Stimulated activated CD4-positive, alpha-beta T cell treated with anti-CD3 and anti-CD28 coated beads, Interleukin-2, amount 100 ng/mL, for 4 hours (primary cell): Measurements from ENCODE around the gene MAPK8IP3.
"Not testable (repeated sequence)": the region's sequence is repeated elsewhere in the genome, so short reads cannot be mapped to it uniquely, and the experiment has no call there.

Experiments
- DNase-seq: peaks from one replicate; pipeline ENCODE4 v3.0.0-alpha.2; 2020; ENCODE audit warnings: low read depth

Gene MAPK8IP3

GRCh38 chr16:1712791-1713261, 6.8 kb downstream of the MAPK8IP3 start:
- no peak for DNase-seq

- no peak for DNase-seq
Measured at GRCh38 chr16:1713331-1713730, 7.3 kb downstream of the MAPK8IP3 start.

DNA sequence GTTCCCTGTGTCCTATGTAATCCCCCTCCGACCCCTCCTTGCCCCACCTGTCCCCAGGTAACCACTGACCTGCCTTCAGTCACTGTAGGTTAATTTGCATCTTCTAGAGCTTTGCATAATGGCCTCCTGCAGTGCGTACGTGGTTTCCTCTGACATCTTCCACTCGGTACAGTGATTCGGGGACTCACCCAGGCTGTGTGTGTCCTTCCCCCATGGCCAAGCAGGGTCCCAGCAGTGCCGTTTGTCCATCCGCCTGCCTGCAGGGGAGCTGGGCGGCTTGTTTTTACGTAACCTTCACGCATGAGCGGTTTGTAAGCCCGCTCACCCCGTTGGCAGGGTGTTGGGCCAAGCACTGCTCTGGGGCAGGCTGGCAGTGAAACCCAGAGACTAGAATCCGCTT, 7.9 kb downstream of the MAPK8IP3 start:
- no peak for DNase-seq

- no peak for DNase-seq
Measured at GRCh38 chr16:1715220-1715619, 9.2 kb downstream of the MAPK8IP3 start.

DNA sequence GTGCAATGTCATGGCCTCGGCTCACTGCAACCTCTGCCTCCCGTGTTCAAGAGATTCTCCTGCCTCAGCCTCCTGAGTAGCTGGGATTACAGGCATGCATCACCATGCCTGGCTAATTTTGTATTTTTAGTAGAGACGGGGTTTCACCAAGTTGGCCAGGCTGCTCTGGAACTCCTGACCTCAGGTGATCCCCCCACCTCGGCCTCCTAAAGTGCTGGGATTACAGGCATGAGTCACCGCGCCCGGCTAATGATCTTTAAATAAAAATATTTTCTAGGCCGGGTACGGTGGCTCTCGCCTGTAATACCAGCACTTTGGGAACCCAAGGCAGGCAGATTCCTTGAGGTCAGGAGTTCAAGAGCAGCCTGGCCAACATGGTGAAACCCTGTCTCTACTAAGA, 12.2 kb downstream of the MAPK8IP3 start:
- not testable (repeated sequence) for DNase-seq

- not testable (repeated sequence) for DNase-seq
Measured at GRCh38 chr16:1719559-1720229, 13.7 kb downstream of the MAPK8IP3 start.

DNA sequence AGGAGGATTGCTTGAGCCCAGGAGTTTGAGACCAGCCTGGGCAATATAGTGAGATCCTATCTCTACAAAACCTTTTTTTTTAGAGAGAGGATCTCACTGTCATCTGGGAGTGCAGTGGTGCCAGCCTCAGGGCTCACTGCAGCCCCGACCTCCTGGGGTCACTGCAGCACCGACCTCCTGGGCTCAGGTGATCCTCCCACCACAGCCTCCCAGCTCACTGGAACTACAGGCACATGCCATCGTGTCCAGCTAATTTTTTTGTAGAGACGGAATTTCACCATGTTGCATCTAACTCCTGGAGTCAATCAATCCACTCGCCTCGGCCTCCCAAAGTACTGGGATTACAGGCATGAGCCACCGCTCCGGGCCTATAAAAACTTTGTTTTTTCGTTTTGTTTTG, 15.4 kb downstream of the MAPK8IP3 start:
- DNase-seq, result no peak

DNA sequence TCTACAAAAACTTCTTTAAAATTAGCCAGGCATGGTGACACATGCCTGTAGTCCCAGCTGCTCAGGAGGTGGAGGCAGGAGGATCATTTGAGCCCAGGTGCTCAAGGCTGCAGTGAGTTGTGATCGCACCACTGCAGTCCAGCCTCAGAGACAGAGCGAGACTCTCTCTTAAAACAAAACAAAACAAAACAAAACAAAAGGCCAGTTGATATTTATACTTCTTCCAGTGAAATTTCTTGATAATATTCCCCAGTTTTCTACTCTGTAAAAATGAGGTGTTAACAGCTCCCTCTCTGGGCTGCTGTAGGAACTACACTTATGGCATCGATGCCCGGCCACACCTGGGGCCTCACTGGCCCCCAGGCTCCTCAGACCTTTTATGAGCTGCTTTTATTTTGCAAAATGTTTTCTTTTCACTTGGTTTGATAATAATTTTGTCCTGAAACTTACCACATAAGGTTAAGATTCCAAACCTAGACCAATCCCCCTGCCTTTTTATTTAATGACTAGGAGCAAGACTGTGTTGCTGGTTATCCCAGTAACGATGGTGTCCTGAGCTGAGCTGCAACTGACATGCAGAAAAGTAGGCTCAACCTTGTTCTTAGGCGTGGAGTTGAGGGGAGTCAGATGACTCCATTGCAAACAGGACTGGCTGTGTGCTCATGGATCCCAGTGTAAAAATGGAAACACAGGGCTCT, 17.6 kb downstream of the MAPK8IP3 start:
- peak; percentile 7 for DNase-seq

DNA sequence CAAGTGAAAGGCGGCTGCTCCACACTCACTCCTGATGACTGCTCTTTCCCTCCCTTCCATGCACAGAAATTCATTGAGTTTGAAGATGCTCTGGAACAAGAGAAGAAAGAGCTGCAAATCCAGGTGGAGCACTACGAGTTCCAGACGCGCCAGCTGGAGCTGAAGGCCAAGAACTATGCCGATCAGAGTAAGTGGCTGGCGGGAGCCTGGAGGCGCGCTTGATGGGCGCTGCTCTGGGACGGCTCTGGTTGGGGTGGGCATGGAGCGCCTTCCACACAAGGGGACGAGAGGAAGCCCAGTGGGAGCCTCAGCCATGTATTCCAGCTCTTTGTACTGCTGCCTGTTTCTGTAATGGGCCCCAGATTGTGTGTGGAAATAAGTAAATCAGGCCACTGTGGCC, 18.5 kb downstream of the MAPK8IP3 start:
- no peak for DNase-seq

GRCh38 chr16:1726661-1727502, 20.9 kb downstream of the MAPK8IP3 start:
- DNase-seq, result no peak

- DNase-seq, result no peak
Measured at GRCh38 chr16:1727651-1728624, 21.9 kb downstream of the MAPK8IP3 start.

GRCh38 chr16:1729026-1729425, 23.0 kb downstream of the MAPK8IP3 start:
- no peak for DNase-seq

- no peak for DNase-seq
Measured at GRCh38 chr16:1729445-1729844, 23.4 kb downstream of the MAPK8IP3 start.

DNA sequence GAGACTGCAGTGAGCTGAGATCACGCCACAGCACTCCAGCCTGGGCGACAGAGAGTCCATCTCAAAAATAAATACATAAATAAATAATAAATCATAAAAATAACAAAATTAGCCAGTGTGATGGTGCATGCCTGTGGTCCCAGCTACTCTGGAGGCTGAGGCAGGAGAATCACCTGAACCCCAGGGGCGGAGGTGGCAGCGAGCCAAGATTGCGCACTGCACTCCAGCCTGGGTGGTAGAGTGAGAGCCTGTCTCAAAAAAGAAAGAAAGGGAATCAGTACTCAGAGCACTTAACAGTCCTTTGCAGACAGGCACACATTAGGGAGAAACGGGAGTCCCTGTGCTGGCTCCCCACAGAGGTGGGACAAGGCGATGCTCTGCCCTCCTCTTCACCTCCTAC, 25.1 kb downstream of the MAPK8IP3 start:
- DNase-seq, result no peak

DNA sequence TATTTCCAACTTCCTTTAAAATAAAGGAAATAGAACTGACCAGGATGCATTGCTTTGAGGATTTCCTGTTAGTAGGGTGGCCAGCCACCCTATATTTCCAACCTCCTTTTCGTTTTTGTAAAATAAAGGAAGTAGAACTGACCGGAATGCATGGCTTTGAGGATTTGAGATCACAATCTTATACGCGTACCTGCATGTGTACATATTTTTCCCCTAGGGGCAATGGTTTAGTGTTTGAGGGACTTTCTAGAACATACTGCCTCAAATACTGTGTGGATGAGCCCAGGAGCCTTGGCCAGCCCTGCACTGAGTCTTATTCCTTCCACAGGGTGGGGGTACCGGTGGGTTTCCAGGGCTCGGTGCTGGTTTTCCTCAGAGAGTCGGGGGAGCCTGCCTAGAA, 25.6 kb downstream of the MAPK8IP3 start:
- DNase-seq, result no peak

GRCh38 chr16:1732071-1732470, 26.1 kb downstream of the MAPK8IP3 start:
- DNase-seq, result no peak

- not testable (repeated sequence) for DNase-seq
Measured at GRCh38 chr16:1732551-1732987, 26.6 kb downstream of the MAPK8IP3 start.

DNA sequence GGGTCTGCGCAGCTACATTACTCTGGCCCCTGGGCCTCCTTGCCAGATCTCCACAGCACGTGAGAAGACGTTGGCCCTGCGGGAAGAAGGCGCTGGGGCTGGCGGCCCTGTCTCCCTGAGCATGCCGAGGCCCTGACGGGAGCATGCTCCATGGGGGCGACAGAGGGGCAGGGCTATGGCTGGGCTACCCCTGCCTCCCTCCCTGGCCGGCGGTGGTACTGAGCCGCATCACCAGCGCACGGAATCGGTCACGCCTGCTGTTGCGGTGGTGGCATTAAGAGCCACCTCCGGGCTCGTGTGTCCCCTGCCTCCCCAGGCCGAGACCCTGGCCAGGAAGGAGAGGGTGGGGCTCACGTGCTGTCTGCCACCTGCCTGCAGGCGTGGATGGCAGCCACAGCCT, 28.1 kb downstream of the MAPK8IP3 start:
- DNase-seq, result no peak

GRCh38 chr16:1734816-1735215, 28.8 kb downstream of the MAPK8IP3 start:
- no peak for DNase-seq

DNA sequence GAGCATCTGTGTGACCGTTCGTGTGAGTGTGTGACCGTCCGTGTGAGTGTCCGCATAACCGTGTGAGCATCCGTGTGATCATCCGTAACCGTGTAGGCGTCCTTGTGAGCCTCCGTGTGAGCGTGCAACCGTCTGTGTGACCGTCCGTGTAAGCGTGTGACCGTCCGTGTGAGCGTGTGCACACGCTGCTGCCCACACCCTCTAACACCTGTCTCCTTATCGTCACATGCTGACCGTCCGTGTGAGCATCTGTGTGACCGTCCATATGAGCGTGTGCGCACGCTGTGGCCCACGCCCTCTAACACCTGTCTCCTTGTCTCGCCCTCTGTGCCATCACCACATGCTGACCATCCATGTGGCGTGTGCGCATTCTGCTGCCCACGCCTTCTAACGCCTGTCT, 34.2 kb downstream of the MAPK8IP3 start:
- DNase-seq, result no peak

GRCh38 chr16:1740781-1741490, 34.9 kb downstream of the MAPK8IP3 start:
- no peak for DNase-seq
